NCI-H128 (cell line): Measurements from ENCODE around the gene CPT2.
A peak's percentile ranks its signal among the peaks of the same experiment; 100 is the strongest.

Source experiments
- DNase-seq: peaks from one replicate; lab custom pipeline; 2025; ENCODE audit not compliant: unreplicated experiment; lab: John Stamatoyannopoulos, UW

Gene CPT2

GRCh38 chr1:53214376-53214940 lies 17.8 kb downstream of the CPT2 start:
- no peak for DNase-seq

- DNase-seq, result no peak
Measured at GRCh38 chr1:53218201-53218600, 21.6 kb downstream of the CPT2 start.

GRCh38 chr1:53219711-53220110 lies 23.1 kb downstream of the CPT2 start:
- DNase-seq, result no peak

GRCh38 chr1:53220171-53220961 lies 23.7 kb downstream of the CPT2 start, which contains the start of gene CZIB:
Gene CZIB, minus strand, starts transcription at chr1:53220634. Its CDS starts 59 bp downstream, at chr1:53220575.
- DNase-seq, result peak; percentile 91

- no peak for DNase-seq
Measured at GRCh38 chr1:53220962-53221286, 24.3 kb downstream of the CPT2 start.

GRCh38 chr1:53237638-53238037 lies 41.0 kb downstream of the CPT2 start:
- DNase-seq, result no peak

- peak; percentile 87 for DNase-seq
Measured at GRCh38 chr1:53238197-53239155, 41.9 kb downstream of the CPT2 start, which contains the start of gene MAGOH. Gene MAGOH, minus strand, starts transcription at chr1:53238518. Its CDS starts 70 bp downstream, at chr1:53238448.

GRCh38 chr1:53241828-53242227 lies 45.2 kb downstream of the CPT2 start:
- no peak for DNase-seq

- no peak for DNase-seq
Measured at GRCh38 chr1:53242381-53242780, 45.8 kb downstream of the CPT2 start.

- DNase-seq, result no peak
Measured at GRCh38 chr1:53244141-53244540, 47.5 kb downstream of the CPT2 start.

GRCh38 chr1:53246261-53247134 lies 49.9 kb downstream of the CPT2 start:
- no peak for DNase-seq

GRCh38 chr1:53249706-53250105 lies 53.1 kb downstream of the CPT2 start:
- no peak for DNase-seq

- no peak for DNase-seq
Measured at GRCh38 chr1:53250325-53250724, 53.7 kb downstream of the CPT2 start.

- DNase-seq, result no peak
Measured at GRCh38 chr1:53254011-53254640, 57.5 kb downstream of the CPT2 start.

GRCh38 chr1:53255031-53255430 lies 58.4 kb downstream of the CPT2 start:
- no peak for DNase-seq

GRCh38 chr1:53256511-53257453 lies 60.2 kb downstream of the CPT2 start:
- no peak for DNase-seq

GRCh38 chr1:53257454-53258081 lies 60.9 kb downstream of the CPT2 start:
- no peak for DNase-seq

GRCh38 chr1:53258216-53258615 lies 61.6 kb downstream of the CPT2 start:
- no peak for DNase-seq

GRCh38 chr1:53259932-53260331 lies 63.3 kb downstream of the CPT2 start:
- no peak for DNase-seq
